ENCODE data around the gene SETD5. TPM values are rescaled to one million over a fixed set of nuclear protein-coding genes. Genes with fewer than 3 reads are reported as not detected.

Gene SETD5
- total RNA-seq, 2 donors from 2014 or later, result 89.1 to 91.3 TPM

GRCh38 chr3:9507586-9508578 lies 110.5 kb downstream of the SETD5 start:
- no peak for TF ChIP-seq CTCF (IDR thresholded peaks at IDR 0.05)

GRCh38 chr3:9508781-9509180 lies 111.4 kb downstream of the SETD5 start:
- no peak for TF ChIP-seq CTCF (IDR thresholded peaks at IDR 0.05)
- DNase-seq, result no peak
- Histone ChIP-seq H3K27me3 (peaks cover 5% of the 10 kb centered on the region), H3K9ac (ENCODE audit: low read depth in 2 of 2, low read length in 2 of 2) (no peak overlapping the region), H3K27ac (no peak overlapping the region), H3K9me3 (no peaks in the 10 kb centered on the region), H3K4me1 (no peaks in the 10 kb centered on the region), H3K4me3 (no peak overlapping the region), H3K36me3 (no peaks in the 10 kb centered on the region)
- intact Hi-C loops (cut with DNase I), result loop anchor here (10.0 kb wide), 1 partner anchor 176 kb away; no protein-coding TSS in a partner anchor

More at GRCh38 chr3:9507586-9508578, 110.5 kb downstream of the SETD5 start:
- H3K27ac ChIP-seq, result no peak overlapping the region
- peaks cover 5% of the 10 kb centered on the region for H3K27me3 ChIP-seq
- intact Hi-C loops (cut with DNase I), result loop anchor here (10.0 kb wide), 1 partner anchor 177 kb away; no protein-coding TSS in a partner anchor
- H3K36me3 ChIP-seq, result no peaks in the 10 kb centered on the region
- H3K4me1 ChIP-seq, result no peaks in the 10 kb centered on the region
- no peak overlapping the region for H3K4me3 ChIP-seq
- H3K9ac ChIP-seq (ENCODE audit: low read depth in 2 of 2, low read length in 2 of 2), result no peak overlapping the region
- DNase-seq, result no peak
- no peaks in the 10 kb centered on the region for H3K9me3 ChIP-seq

GRCh38 chr3:9512456-9513045 lies 115.1 kb downstream of the SETD5 start:
- Histone ChIP-seq H3K36me3 (no peaks in the 10 kb centered on the region), H3K27ac (no peak overlapping the region), H3K9me3 (no peaks in the 10 kb centered on the region), H3K9ac (ENCODE audit: low read depth in 2 of 2, low read length in 2 of 2) (no peak overlapping the region), H3K4me3 (no peak overlapping the region), H3K27me3 (peaks cover 5% of the 10 kb centered on the region), H3K4me1 (no peaks in the 10 kb centered on the region)
- intact Hi-C loops (cut with DNase I), result no loop called here
- DNase-seq, result no peak
- no peak for TF ChIP-seq CTCF (IDR thresholded peaks at IDR 0.05)

GRCh38 chr3:9514306-9514705 lies 116.9 kb downstream of the SETD5 start:
- Histone ChIP-seq H3K27me3 (no peaks in the 10 kb centered on the region), H3K9me3 (no peaks in the 10 kb centered on the region), H3K36me3 (no peaks in the 10 kb centered on the region), H3K4me3 (no peak overlapping the region), H3K9ac (ENCODE audit: low read depth in 2 of 2, low read length in 2 of 2) (no peak overlapping the region), H3K4me1 (no peaks in the 10 kb centered on the region), H3K27ac (no peak overlapping the region)
- no peak for TF ChIP-seq CTCF (IDR thresholded peaks at IDR 0.05)
- intact Hi-C loops (cut with DNase I), result no loop called here
- DNase-seq, result no peak

GRCh38 chr3:9514956-9515355 lies 117.5 kb downstream of the SETD5 start:
- Histone ChIP-seq H3K36me3 (no peaks in the 10 kb centered on the region), H3K9ac (ENCODE audit: low read depth in 2 of 2, low read length in 2 of 2) (no peak overlapping the region), H3K27ac (no peak overlapping the region), H3K4me3 (no peak overlapping the region), H3K27me3 (no peaks in the 10 kb centered on the region), H3K9me3 (no peaks in the 10 kb centered on the region), H3K4me1 (no peaks in the 10 kb centered on the region)
- no peak for TF ChIP-seq CTCF (IDR thresholded peaks at IDR 0.05)
- no peak for DNase-seq
- intact Hi-C loops (cut with DNase I), result no loop called here
